ENCODE results near the gene PTPN14. TPM values are rescaled to one million over a fixed set of nuclear protein-coding genes. Genes with fewer than 3 reads are reported as not detected.

The PTPN14 gene
- polyA plus RNA-seq, 3 donors from 2014 or later = 0.04 TPM; not detected in 2

DNA sequence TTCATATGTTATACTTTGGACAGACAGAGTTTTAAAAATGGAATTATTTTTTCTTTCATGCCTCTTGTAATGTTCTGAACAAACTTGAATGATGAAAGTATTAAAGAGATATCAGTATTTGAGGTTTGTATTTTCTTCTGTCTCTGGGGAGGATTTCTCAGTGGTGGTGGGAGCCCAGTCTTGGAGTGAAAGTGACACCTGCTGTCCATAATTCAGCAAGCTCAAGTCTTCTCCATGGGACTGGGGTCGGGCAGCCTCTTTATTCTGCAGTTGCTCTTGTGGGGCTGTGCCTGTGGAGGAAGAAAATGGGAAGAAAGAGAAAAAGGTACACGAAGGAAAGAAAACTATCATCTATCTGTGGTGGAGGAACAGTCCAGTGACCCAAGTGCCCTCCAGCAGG lies 214.4 kb downstream of the PTPN14 start:
- Mint-ChIP-seq H3K4me1 (no peaks in the 10 kb centered on the region), H3K36me3 (peaks cover 17 to 38% (median 26%) of the 10 kb centered on the region in 3 donors), H3K27ac (no peak overlapping the region), H3K4me3 (no peak overlapping the region), H3K9me3 (peaks cover 0 to 2% (median 0%) of the 10 kb centered on the region in 6 donors), H3K27me3 (ENCODE audit: low read depth in 3 of 3) (peaks cover 0 to 2% (median 0%) of the 10 kb centered on the region in 3 donors)
- no peak for DNase-seq

DNA sequence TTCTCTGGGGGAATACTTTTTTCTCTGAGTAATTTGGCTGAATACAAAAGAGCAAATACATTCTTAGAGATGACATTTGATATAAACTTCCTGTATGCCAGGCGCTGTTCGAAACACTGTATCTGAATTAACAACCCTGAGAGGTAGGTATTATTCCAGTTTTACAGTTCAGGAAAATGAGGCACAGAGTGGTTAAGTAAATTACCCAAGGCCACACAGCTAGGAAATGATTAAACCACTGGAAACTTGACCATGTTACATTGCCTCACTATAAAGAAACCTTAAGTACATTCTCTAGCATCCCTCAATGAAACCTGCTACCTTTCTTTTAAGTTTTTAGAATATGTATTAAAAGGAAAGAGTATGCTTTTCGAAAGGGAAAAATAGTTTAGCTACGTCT lies 215.8 kb downstream of the PTPN14 start:
- Mint-ChIP-seq H3K4me3 (no peak overlapping the region), H3K27me3 (ENCODE audit: low read depth in 3 of 3) (peaks cover 0 to 4% (median 0%) of the 10 kb centered on the region in 3 donors), H3K9me3 (peaks cover 0 to 2% (median 0%) of the 10 kb centered on the region in 6 donors), H3K27ac (no peak overlapping the region), H3K4me1 (no peaks in the 10 kb centered on the region), H3K36me3 (peaks cover 19 to 42% (median 25%) of the 10 kb centered on the region in 3 donors)
- no peak for DNase-seq

DNA sequence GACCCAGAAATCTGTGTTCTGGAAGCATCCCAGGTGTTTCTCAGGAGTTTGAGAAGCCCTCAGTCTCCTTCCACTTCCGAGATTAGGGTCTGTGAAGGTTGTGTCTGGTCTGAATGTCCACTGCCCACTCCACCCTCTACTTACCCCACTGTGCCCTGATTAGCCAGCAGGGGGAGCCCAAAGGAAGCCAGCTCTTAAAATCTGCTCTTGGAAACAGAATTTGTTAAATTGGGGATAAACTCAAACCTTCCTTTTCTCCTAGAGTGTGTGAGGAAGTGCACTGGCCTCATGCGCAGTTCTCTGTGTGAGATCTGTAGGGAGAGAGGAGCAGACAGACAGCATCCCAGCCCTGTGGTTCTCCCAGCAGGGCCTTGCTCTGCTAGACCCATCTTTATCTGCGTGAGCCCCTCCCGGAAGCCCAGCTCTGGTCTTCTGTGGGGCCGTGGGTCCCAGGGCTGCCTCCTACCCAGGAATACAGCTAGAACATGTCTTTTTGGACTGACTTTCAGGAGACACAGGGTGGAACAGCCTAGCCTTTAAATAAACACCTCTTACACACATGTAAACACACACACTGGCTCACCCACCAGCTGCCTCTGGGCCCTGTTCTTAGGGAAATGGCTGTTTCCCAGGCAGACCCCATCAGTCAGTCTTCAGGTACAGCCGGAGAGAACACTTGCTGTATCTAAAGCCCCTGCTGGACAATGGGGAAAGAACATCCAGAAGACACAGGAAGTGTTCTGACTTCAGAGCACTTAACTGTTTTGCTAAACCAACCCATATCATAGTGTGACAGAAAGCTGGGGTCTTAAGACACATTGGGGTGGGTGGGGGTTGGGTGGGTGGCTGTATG lies 218.2 kb downstream of the PTPN14 start:
- no peaks in the 10 kb centered on the region for H3K4me1 Mint-ChIP-seq
- H3K27ac Mint-ChIP-seq = no peak overlapping the region
- peaks cover 25 to 47% (median 26%) of the 10 kb centered on the region in 3 donors for H3K36me3 Mint-ChIP-seq
- H3K4me3 Mint-ChIP-seq = no peak overlapping the region
- H3K27me3 Mint-ChIP-seq (ENCODE audit: low read depth in 3 of 3) = peaks cover 0 to 4% (median 0%) of the 10 kb centered on the region in 3 donors
- peaks cover 0 to 2% (median 0%) of the 10 kb centered on the region in 6 donors for H3K9me3 Mint-ChIP-seq
- DNase-seq = peak; percentile 13 to 27 (median 21)

DNA sequence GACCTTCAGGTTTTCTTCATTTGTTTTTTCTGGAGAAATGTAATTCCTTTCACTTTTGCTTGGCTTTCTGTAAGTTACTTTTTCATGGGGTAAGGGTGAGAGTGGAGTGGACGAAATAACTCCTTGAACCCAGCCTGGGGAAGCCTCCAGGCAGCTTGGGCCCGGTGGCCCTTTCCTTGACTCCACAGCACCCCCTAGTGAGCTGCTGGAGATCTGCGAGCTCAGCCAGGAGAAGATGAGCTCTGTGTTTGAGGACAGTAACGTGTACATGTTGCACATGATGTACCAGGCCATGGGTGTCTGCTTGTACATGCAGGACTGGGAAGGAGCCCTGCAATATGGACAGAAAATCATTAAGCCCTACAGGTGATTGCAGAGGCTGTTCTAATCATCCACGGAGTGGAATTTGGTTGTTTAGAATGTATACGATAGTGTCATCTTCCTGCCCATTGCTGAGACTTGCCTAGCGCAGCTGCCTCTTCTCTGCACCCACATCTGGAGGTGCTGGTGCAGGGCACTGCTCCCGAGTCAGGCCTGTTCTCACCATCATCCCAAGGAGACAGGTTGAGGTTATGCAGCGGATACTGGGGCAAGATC lies 219.5 kb downstream of the PTPN14 start:
- H3K36me3 Mint-ChIP-seq = peaks cover 15 to 46% (median 18%) of the 10 kb centered on the region in 3 donors

DNA sequence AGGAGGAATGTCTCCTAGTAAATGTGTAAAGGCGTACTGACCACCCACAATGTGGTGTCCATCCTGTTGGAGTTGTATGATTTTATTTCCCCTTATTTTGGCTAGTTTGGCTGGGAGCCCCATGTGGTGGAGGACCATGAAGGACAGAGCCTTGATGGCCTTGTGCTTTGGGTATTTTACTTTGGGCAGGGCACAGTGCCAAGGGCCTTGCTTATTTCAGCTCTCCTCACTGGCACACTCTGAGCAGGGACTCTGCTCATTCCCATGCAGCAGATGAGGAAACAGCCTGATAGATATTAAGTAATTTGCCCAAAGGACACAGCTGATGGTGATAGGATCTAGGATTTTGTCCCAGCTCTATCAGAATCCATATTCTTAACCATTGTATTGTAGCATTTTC lies 220.2 kb downstream of the PTPN14 start:
- peaks cover 11 to 40% (median 13%) of the 10 kb centered on the region in 3 donors for H3K36me3 Mint-ChIP-seq

More for the DNA sequence above, 219.5 kb downstream of the PTPN14 start:
- Mint-ChIP-seq H3K9me3 (no peaks in the 10 kb centered on the region), H3K27me3 (ENCODE audit: low read depth in 3 of 3) (peaks cover 0 to 4% (median 0%) of the 10 kb centered on the region in 3 donors), H3K4me1 (no peaks in the 10 kb centered on the region), H3K4me3 (no peak overlapping the region), H3K27ac (no peak overlapping the region)
- DNase-seq = peak; percentile 37 to 38 (median 38)

DNA sequence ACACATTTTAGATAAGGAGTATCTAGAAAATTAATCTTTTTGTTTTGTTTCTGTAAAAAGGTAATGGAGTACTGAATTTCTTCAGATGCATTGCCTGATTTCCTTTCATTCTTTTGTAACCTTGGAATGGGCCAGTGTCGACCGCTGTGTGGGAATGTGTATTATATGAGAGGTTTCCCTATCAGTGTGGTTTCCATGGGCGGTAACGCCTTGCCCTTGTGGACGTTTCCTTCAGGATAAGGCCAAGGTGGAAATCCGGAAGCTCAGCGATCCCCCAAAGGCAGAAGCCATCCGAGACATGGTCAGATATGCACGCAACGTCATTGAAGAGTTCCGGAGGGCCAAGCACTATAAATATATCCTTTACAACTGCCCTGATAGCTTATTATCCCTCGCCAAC lies 220.7 kb downstream of the PTPN14 start:
- Mint-ChIP-seq H3K9me3 (no peaks in the 10 kb centered on the region), H3K27me3 (ENCODE audit: low read depth in 3 of 3) (peaks cover 0 to 4% (median 0%) of the 10 kb centered on the region in 3 donors), H3K27ac (no peak overlapping the region), H3K36me3 (peaks cover 11 to 40% (median 13%) of the 10 kb centered on the region in 3 donors), H3K4me1 (peaks cover 0 to 2% of the 10 kb centered on the region in 2 donors), H3K4me3 (no peak overlapping the region)
- DNase-seq = no peak

More for the DNA sequence above, 220.2 kb downstream of the PTPN14 start:
- Mint-ChIP-seq H3K9me3 (no peaks in the 10 kb centered on the region), H3K4me1 (peaks cover 0 to 2% of the 10 kb centered on the region in 2 donors), H3K4me3 (no peak overlapping the region), H3K27me3 (ENCODE audit: low read depth in 3 of 3) (peaks cover 0 to 4% (median 0%) of the 10 kb centered on the region in 3 donors), H3K27ac (no peak overlapping the region)
- no peak for DNase-seq

DNA sequence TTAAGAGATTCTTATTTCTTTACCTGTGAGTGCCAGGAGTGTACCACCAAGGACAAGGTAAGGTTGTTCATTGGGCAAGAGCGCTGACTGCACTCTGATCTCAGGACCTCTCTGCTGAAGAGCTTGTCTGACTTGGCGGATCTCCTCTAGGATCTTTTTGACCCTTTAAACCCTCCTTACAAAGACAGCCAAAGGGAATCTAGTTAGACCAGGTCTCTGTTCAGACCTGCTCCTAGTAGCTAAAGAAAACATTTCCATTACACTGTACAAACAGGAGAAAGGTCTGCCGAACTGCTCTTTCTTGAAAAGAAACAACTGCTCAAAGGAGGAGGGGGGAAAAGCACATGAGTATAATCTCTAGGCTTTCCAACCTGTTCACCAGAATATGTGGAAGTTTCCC lies 221.2 kb downstream of the PTPN14 start:
- no peak overlapping the region for H3K27ac Mint-ChIP-seq
- peaks cover 11 to 41% (median 15%) of the 10 kb centered on the region in 3 donors for H3K36me3 Mint-ChIP-seq
- DNase-seq = no peak
- H3K27me3 Mint-ChIP-seq (ENCODE audit: low read depth in 3 of 3) = peaks cover 0 to 4% (median 0%) of the 10 kb centered on the region in 3 donors
- no peak overlapping the region for H3K4me3 Mint-ChIP-seq
- peaks cover 0 to 2% of the 10 kb centered on the region in 2 donors for H3K4me1 Mint-ChIP-seq
- H3K9me3 Mint-ChIP-seq = no peaks in the 10 kb centered on the region

DNA sequence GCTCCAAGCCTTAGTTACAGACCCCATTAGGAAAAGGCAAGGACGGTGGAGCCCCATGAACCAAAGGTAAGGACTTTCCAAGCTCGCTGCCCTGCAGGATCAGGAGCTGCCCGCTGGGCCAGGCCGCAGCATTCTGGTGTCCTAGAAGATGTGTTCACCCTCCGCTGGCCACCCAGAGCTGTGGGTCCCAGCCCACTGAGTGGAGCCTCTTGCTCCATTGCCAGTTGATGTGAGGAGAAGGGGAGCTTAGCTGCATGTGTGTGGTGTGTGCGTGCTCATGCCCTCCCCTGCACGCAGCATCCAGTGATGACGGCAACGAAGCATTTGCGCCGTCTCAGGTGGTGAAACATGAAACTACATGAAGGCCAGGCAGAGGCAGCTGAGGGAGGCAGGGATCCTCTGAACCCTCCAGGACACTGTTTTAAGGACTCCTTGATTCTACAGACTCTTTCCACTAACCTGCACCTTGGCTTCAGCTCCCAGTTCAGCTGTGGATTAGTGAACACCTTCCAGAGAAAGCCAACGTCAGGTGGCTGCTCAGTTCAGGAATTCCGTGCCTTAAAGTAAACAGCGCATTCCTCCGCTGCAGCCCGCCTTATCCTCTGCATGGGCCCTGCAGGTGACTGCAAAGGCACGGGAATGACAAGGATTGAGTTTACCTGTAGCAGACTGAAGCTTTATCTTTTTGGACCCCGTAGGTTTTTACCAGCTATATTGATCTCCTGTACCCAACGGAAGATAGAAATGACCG lies 221.8 kb downstream of the PTPN14 start:
- no peak overlapping the region for H3K27ac Mint-ChIP-seq
- DNase-seq = no peak
- H3K4me3 Mint-ChIP-seq = no peak overlapping the region
- peaks cover 0 to 2% of the 10 kb centered on the region in 2 donors for H3K4me1 Mint-ChIP-seq
- H3K36me3 Mint-ChIP-seq = peaks cover 8 to 37% (median 15%) of the 10 kb centered on the region in 3 donors
- no peaks in the 10 kb centered on the region for H3K9me3 Mint-ChIP-seq
- H3K27me3 Mint-ChIP-seq (ENCODE audit: low read depth in 3 of 3) = peaks cover 0 to 4% (median 0%) of the 10 kb centered on the region in 3 donors

DNA sequence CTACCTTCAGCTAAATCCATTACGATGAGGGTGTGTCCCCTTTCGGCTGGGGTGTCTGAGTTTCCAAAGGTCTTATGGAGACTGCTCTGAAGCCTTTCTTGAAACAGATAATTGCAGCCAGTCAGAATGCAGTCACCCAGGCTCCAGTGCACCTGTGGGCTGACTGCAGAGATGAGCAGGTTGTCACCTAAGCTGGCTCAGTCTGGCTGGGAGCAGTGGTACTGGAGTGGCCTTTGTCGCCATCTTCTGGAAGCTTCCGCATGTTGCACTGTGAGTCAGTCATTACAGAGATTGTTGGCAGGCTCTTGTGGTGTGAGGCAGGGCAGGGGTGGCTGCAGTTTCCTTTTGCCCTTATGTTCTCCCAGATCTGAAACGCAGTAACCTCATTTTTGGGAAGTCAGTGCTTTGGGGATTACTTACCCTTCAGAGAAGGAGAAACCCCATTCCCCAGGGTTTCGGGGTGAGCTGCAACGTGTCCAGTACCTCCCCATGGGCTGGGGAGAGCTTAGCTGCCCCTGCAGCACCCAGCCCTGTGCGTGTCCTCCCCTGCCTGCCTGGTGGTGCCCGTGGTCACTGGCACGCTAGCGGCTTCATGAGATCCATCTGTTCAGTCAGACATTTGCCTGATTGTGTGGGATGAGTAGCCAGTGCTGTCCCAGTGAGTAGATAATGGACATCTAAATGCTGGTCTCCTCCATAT lies 222.5 kb downstream of the PTPN14 start:
- Mint-ChIP-seq H3K27me3 (ENCODE audit: low read depth in 3 of 3) (peaks cover 0 to 2% (median 0%) of the 10 kb centered on the region in 3 donors), H3K4me3 (no peak overlapping the region), H3K36me3 (peaks cover 8 to 35% (median 22%) of the 10 kb centered on the region in 3 donors), H3K4me1 (peaks cover 0 to 2% of the 10 kb centered on the region in 2 donors), H3K27ac (peak overlapping the region in 1 of 6 donors; percentile 60), H3K9me3 (no peaks in the 10 kb centered on the region)
- peak; percentile 63 to 71 (median 63) for DNase-seq

DNA sequence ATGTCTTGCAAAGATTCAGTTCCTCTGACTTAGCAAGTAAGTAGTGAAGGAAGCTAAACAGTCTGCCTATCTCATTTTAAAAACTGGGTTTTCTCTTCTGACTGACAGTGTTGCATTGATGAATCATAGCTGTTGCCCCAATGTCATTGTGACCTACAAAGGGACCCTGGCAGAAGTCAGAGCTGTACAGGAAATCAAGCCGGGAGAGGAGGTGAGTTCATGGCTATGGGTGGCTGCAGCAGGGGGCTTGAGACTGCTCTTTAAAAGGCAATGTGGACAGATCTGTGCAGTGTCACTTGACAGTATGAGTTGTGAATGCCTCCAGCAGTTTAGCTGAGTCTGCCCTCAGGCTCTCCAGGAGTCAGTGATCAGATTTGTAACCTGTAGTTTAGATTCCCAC lies 223.9 kb downstream of the PTPN14 start:
- Mint-ChIP-seq H3K27ac (peak overlapping the region in 1 of 6 donors; percentile 66), H3K4me1 (peaks cover 0 to 2% of the 10 kb centered on the region in 2 donors), H3K9me3 (no peaks in the 10 kb centered on the region), H3K27me3 (ENCODE audit: low read depth in 3 of 3) (peaks cover 0 to 2% (median 0%) of the 10 kb centered on the region in 3 donors), H3K36me3 (peaks cover 8 to 33% (median 25%) of the 10 kb centered on the region in 3 donors), H3K4me3 (no peak overlapping the region)
- no peak for DNase-seq

DNA sequence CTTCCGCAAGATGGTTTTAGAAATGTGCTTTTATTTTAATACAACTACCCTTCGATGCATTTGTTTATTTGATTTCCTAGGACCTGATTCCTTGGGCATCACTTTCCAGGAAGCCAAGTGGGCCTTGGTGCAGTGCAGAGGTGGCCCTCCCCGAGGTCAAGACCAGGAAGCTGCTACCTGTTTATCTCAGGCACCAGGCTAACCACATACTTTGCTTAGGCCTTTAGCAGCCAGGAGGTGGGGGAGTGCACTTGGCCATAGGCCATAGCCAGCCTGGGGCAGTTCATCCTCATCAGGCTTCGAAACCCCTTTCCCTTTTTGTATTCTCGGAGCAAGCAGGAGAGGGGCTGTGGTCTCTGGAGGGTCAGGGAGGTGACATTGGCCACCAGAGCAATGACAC lies 225.0 kb downstream of the PTPN14 start:
- H3K27ac Mint-ChIP-seq = no peak overlapping the region
- H3K4me3 Mint-ChIP-seq = no peak overlapping the region
- H3K27me3 Mint-ChIP-seq (ENCODE audit: low read depth in 3 of 3) = no peaks in the 10 kb centered on the region
- H3K4me1 Mint-ChIP-seq = peaks cover 0 to 2% of the 10 kb centered on the region in 2 donors
- peaks cover 8 to 44% (median 32%) of the 10 kb centered on the region in 3 donors for H3K36me3 Mint-ChIP-seq
- no peak for DNase-seq
- H3K9me3 Mint-ChIP-seq = no peaks in the 10 kb centered on the region

DNA sequence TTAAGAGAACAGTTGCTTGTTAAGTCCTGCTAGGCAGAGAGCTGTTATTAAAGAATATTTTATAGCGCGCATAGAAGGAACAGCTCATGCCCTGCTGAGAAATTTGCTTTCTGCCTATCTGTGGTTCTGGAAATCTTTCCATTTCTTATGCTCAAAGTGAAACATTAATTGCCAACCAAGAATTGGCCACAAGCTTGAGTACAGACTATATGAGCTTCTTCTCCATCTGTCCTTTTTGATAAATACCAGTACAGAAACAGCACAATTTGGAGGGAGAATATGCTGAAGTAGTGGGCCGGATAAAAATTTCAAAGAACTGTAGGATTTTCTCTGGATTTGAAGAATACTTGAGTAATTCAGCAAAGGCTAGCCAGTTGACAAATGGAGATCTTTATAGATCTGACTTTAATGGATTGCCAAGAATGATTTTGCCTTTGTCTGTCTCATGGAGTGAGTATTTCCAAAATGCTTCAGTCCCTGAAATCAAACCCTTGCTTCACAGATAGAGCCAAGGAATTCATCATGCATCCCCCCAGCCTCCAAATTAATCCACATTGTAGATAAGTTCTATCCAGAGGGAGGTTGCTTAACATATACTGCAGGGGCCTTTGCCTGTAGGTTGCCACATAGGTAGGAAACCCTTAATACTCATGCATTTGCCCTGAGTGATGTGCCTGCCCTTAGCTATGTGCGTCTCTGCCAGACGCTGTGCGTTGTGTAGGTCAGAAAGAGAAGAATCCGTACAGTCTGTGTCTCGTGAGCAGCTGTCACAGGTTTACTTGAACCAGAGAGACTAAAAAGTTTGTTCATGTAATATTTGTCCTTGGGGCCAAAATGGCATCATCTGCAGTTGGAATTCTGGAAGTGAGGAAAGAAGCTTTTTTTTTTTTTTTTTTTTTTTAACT lies 226.3 kb downstream of the PTPN14 start:
- H3K4me1 Mint-ChIP-seq = peaks cover 0 to 2% of the 10 kb centered on the region in 2 donors
- no peaks in the 10 kb centered on the region for H3K9me3 Mint-ChIP-seq
- H3K27me3 Mint-ChIP-seq (ENCODE audit: low read depth in 3 of 3) = no peaks in the 10 kb centered on the region
- H3K4me3 Mint-ChIP-seq = no peak overlapping the region
- H3K36me3 Mint-ChIP-seq = peaks cover 8 to 34% (median 30%) of the 10 kb centered on the region in 3 donors
- DNase-seq = no peak
- H3K27ac Mint-ChIP-seq = no peak overlapping the region
